DND-41 (cell line): Measurements from ENCODE around the gene TRMT112.

ENCODE experiments used
- EZH2 ChIP-seq: IDR thresholded peaks from 3 replicates; pipeline ENCODE4 v1.6.1; 2012; ENCODE audit warnings: borderline replicate concordance, low read depth, mild to moderate bottlenecking, moderate library complexity, low read length, inconsistent platforms; ENCODE audit not compliant: severe bottlenecking
- TF ChIP-seq, protein P1 (sequence below): IDR thresholded peaks from 2 replicates; pipeline ENCODE4 v1.5.1; 2012; ENCODE audit warnings: borderline replicate concordance, low read length, moderate library complexity, mild to moderate bottlenecking; ENCODE audit not compliant: poor library complexity, severe bottlenecking; ENCODE audit errors: extremely low read depth

DNA sequence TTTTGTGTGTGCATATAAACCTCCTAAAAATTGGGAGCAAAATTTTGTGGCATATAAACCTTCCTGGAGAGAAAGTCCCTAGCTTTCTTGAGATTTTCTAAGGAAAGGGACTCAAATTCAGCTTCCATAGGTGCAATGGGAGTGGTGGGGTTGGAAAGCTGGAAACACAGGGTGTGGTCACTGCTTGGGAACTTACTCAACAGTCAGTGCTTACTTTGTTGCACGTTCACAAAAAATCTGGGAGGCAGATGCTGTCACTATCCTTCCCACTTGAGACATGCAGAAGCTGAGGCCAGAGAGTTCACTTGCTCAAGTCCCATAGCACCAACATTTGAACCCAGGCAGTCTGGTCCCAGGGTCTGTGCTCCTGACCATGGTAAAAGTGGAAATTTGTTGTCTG lies 21.1 kb downstream of the TRMT112 start:
- no peak for TF ChIP-seq EZH2
- TF ChIP-seq, protein P1, sequence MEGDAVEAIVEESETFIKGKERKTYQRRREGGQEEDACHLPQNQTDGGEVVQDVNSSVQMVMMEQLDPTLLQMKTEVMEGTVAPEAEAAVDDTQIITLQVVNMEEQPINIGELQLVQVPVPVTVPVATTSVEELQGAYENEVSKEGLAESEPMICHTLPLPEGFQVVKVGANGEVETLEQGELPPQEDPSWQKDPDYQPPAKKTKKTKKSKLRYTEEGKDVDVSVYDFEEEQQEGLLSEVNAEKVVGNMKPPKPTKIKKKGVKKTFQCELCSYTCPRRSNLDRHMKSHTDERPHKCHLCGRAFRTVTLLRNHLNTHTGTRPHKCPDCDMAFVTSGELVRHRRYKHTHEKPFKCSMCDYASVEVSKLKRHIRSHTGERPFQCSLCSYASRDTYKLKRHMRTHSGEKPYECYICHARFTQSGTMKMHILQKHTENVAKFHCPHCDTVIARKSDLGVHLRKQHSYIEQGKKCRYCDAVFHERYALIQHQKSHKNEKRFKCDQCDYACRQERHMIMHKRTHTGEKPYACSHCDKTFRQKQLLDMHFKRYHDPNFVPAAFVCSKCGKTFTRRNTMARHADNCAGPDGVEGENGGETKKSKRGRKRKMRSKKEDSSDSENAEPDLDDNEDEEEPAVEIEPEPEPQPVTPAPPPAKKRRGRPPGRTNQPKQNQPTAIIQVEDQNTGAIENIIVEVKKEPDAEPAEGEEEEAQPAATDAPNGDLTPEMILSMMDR = no peak
